HepG2 (cell line): Measurements from ENCODE around the gene ZNF213. TPM values are rescaled to one million over a fixed set of nuclear protein-coding genes. Genes with fewer than 3 reads are reported as not detected.

Experiments
- ATF6 ChIP-seq: sonication (generic); formaldehyde crosslinking; conservative IDR thresholded peaks from 2 replicates; pipeline ENCODE4 v1.4.0; 2020; ENCODE audit warnings: missing genetic modification reagents
- GTF2F1 ChIP-seq: fragments of 150-350 bp; IDR thresholded peaks from 2 replicates; pipeline ENCODE4 v1.6.1; 2014; ENCODE audit warnings: low read length
- MTF1 ChIP-seq: sonication (generic); formaldehyde crosslinking; IDR thresholded peaks from 2 replicates; pipeline ENCODE4 v1.5.0; 2020; ENCODE audit warnings: missing genetic modification reagents
- NCOA1 ChIP-seq: sonication (generic); formaldehyde crosslinking; IDR thresholded peaks from 2 replicates; pipeline ENCODE4 v1.9.0; 2021; ENCODE audit warnings: missing genetic modification reagents
- PAX8 ChIP-seq: sonication (generic); formaldehyde crosslinking; IDR thresholded peaks from 2 replicates; pipeline ENCODE4 v1.8.0; 2022; ENCODE audit warnings: mild to moderate bottlenecking, missing genetic modification reagents, borderline replicate concordance
- SNAI1 ChIP-seq: sonication (generic); formaldehyde crosslinking; IDR thresholded peaks from 2 replicates; pipeline ENCODE4 v1.5.0; 2020; ENCODE audit warnings: mild to moderate bottlenecking, missing genetic modification reagents, borderline replicate concordance
- TBX3 ChIP-seq: fragments of 450-650 bp; IDR thresholded peaks from 2 replicates; pipeline ENCODE4 v1.6.1; 2017; ENCODE audit warnings: antibody characterized with exemption, mild to moderate bottlenecking, inconsistent platforms, borderline replicate concordance
- USF2 ChIP-seq, 2 experiments: sonication (generic) in 1 of 2; formaldehyde crosslinking in 1 of 2; IDR thresholded peaks; 2 replicates each; pipeline versions ENCODE4 v1.5.1 to v1.6.1; 2011 to 2020; ENCODE audit warnings: borderline replicate concordance in 1 of 2, low read depth in 1 of 2, low read length in 1 of 2, mild to moderate bottlenecking in 1 of 2, missing genetic modification reagents in 1 of 2, moderate library complexity in 1 of 2
- WIZ ChIP-seq: sonication (generic); formaldehyde crosslinking; IDR thresholded peaks from 2 replicates; pipeline ENCODE4 v1.5.1; 2020; ENCODE audit warnings: mild to moderate bottlenecking, missing genetic modification reagents
- ZBTB42 ChIP-seq: sonication (generic); formaldehyde crosslinking; IDR thresholded peaks from 2 replicates; pipeline ENCODE4 v1.5.0; 2020; ENCODE audit warnings: mild to moderate bottlenecking, missing genetic modification reagents
- ZFP91 ChIP-seq: sonication (generic); formaldehyde crosslinking; IDR thresholded peaks from 2 replicates; pipeline ENCODE4 v1.9.0; 2022; ENCODE audit warnings: missing genetic modification reagents, mild to moderate bottlenecking, borderline replicate concordance
- ZNF10 ChIP-seq: sonication (generic); formaldehyde crosslinking; IDR thresholded peaks from 2 replicates; pipeline ENCODE4 v1.4.0; 2020; ENCODE audit warnings: mild to moderate bottlenecking, low read depth, missing genetic modification reagents, borderline replicate concordance
- ZNF800 ChIP-seq: sonication (generic); formaldehyde crosslinking; IDR thresholded peaks from 2 replicates; pipeline ENCODE4 v1.4.0; 2020; ENCODE audit warnings: missing genetic modification reagents
- polyA plus RNA-seq, 8 experiments: library from polyadenylated mRNA; depleted of rRNA in 3 of 8; stranded (reverse) in 7 of 8; unstranded in 1 of 8; fragments of >200 nt; fragmentation: Illumina TruSeq in 4 of 8; extraction: Trizol in 4 of 8; gene quantifications; 2 replicates each; pipeline versions ENCODE4 v1.2.1 to v1.2.3, GENCODE V29; 2011 to 2016; ENCODE audit warnings: low read depth in 4 of 8, missing spikeins in 1 of 8, mixed read lengths in 1 of 8; ENCODE audit not compliant: insufficient read depth in 1 of 8
- total RNA-seq, 5 experiments: library from RNA; depleted of rRNA; stranded (reverse); fragments of >200 nt; fragmentation: Illumina TruSeq; extraction: Trizol; gene quantifications; 2 replicates each; pipeline ENCODE4 v1.2.3, GENCODE V29; 2016; ENCODE audit warnings: low read depth in 1 of 5
- TF ChIP-seq, protein P1 (sequence below): sonication (generic); formaldehyde crosslinking; IDR thresholded peaks from 2 replicates; pipeline ENCODE4 v1.4.0; 2020; ENCODE audit warnings: missing genetic modification reagents, mild to moderate bottlenecking, borderline replicate concordance
- TF ChIP-seq, protein P2 (sequence below): IDR thresholded peaks from 2 replicates; pipeline ENCODE4 v1.6.1; 2016; ENCODE audit warnings: control low read depth

Gene ZNF213
- total and polyA plus RNA-seq, 2 of the 13 experiments (the other 11 are each of a cell fraction or from before 2014, with no cell fraction given) = 0.59 to 0.97 TPM

DNA sequence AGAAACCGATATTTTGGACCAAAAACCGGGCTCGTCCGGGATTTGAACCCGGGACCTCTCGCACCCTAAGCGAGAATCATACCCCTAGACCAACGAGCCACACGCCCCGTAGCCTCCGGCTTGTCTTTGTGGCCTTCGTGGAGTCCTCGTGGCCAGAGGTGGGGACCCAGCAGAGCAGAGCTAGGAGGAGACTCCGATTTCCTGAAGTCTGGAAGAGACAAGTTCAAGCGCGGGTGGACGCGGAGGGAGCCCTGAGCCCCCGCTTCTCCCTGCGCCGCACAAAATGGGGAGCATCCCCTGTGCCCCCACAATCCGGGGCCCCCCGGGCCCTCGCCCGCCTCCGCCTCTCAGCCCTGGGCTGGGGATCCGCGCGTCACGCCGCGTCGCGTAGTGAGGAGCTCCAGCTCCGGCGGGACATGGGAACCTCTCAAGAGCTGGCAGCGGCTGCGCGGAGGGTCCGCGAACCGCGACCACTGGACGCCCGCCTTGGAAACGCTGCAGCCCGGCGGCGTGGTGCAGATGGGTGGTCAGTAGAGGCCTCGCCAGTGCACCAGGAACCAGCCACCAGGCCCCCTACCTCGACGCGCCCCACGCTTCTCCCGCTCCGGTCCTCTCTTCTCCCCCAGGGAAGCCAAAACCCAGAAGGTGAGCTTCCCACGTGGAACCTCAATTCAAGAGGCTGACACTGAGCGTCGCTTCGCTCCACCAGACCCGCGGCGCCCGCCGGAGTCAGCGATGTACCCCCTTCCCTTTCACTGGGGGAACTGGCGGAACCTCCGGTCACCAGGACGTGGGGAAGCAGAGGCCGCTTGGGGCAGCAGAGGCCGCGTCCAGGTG, 48.0 kb downstream of the ZNF213 start (continued):
- TF ChIP-seq, protein P1, sequence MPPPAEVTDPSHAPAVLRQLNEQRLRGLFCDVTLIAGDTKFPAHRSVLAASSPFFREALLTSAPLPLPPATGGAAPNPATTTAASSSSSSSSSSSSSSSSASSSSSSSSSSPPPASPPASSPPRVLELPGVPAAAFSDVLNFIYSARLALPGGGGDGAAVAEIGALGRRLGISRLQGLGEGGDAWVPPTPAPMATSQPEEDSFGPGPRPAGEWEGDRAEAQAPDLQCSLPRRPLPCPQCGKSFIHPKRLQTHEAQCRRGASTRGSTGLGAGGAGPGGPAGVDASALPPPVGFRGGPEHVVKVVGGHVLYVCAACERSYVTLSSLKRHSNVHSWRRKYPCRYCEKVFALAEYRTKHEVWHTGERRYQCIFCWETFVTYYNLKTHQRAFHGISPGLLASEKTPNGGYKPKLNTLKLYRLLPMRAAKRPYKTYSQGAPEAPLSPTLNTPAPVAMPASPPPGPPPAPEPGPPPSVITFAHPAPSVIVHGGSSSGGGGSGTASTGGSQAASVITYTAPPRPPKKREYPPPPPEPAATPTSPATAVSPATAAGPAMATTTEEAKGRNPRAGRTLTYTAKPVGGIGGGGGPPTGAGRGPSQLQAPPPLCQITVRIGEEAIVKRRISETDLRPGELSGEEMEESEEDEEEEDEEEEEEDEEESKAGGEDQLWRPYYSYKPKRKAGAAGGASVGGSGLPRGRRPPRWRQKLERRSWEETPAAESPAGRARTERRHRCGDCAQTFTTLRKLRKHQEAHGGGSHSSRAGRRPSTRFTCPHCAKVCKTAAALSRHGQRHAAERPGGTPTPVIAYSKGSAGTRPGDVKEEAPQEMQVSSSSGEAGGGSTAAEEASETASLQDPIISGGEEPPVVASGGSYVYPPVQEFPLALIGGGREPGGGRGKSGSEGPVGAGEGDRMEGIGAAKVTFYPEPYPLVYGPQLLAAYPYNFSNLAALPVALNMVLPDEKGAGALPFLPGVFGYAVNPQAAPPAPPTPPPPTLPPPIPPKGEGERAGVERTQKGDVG (CRISPR knock-in tag) = no peak
- TF ChIP-seq ZBTB42 (CRISPR knock-in tag) = no peak
- no peak for TF ChIP-seq TBX3
- TF ChIP-seq PAX8 (CRISPR knock-in tag) = no peak
- TF ChIP-seq WIZ (CRISPR knock-in tag) = no peak
- no peak for TF ChIP-seq ZNF10 (CRISPR knock-in tag)
- no peak for TF ChIP-seq MTF1 (CRISPR knock-in tag)
- TF ChIP-seq SNAI1 (CRISPR knock-in tag) = no peak
- TF ChIP-seq USF2 (IDR thresholded peaks at IDR 0.05; ENCODE audit: low read depth, low read length) = no peak
- peak; percentile 19; the same call in 1 of the 2 replicates for TF ChIP-seq USF2 (CRISPR knock-in tag; IDR thresholded peaks at IDR 0.05; ENCODE audit: borderline replicate concordance)
- TF ChIP-seq, protein P2, sequence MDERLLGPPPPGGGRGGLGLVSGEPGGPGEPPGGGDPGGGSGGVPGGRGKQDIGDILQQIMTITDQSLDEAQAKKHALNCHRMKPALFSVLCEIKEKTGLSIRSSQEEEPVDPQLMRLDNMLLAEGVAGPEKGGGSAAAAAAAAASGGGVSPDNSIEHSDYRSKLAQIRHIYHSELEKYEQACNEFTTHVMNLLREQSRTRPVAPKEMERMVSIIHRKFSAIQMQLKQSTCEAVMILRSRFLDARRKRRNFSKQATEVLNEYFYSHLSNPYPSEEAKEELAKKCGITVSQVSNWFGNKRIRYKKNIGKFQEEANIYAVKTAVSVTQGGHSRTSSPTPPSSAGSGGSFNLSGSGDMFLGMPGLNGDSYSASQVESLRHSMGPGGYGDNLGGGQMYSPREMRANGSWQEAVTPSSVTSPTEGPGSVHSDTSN (CRISPR knock-in tag) = no peak
- TF ChIP-seq NCOA1 (CRISPR knock-in tag) = no peak
- no peak for TF ChIP-seq GTF2F1
- TF ChIP-seq ZFP91 = peak; percentile 61
- no peak for TF ChIP-seq ATF6 (CRISPR knock-in tag)
- peak; percentile 86 for TF ChIP-seq ZNF800 (CRISPR knock-in tag)
